HL-60 (cell line): Measurements from ENCODE around the gene PCCA.

Experiments
- DNase-seq, 2 experiments: peaks; one replicate each; pipeline ENCODE4 v3.0.0-alpha.2; 2010 to 2020; ENCODE audit warnings: low read depth in 1 of 2, low spot score in 1 of 2
- H3K27ac ChIP-seq: fragments of 250-450 bp; sonication (Bioruptor Pico); replicated peaks from 2 replicates; pipeline ENCODE4 v1.5.1; 2020; ENCODE audit warnings: mild to moderate bottlenecking, moderate library complexity
- H3K27me3 ChIP-seq: fragments of 250-450 bp; sonication (Bioruptor Pico); 2 replicates; pipeline ENCODE4 v1.5.1; 2021; ENCODE audit warnings: mild to moderate bottlenecking, moderate library complexity; ENCODE audit not compliant: insufficient read depth, poor library complexity, severe bottlenecking
- H3K4me3 ChIP-seq: replicated peaks from 2 replicates; pipeline ENCODE4 v1.5.1; 2011; ENCODE audit warnings: mild to moderate bottlenecking, control low read depth, low read length; ENCODE audit not compliant: insufficient read depth
- GABPA ChIP-seq: IDR thresholded peaks from 2 replicates; pipeline ENCODE4 v1.6.1; 2012; ENCODE audit warnings: low read depth
- POLR2AphosphoS5 ChIP-seq: IDR thresholded peaks from 2 replicates; pipeline ENCODE4 v1.6.1; 2012; ENCODE audit warnings: low read depth
- SPI1 ChIP-seq: IDR thresholded peaks from 2 replicates; pipeline ENCODE4 v1.6.1; 2012; ENCODE audit warnings: low read depth, mild to moderate bottlenecking, borderline replicate concordance
- TF ChIP-seq, protein P1 (sequence below): IDR thresholded peaks from 2 replicates; pipeline ENCODE4 v1.6.1; 2012; ENCODE audit warnings: low read depth; ENCODE audit not compliant: insufficient replicate concordance
- TF ChIP-seq, protein P2 (sequence below): IDR thresholded peaks from one replicate; pipeline ENCODE4 v1.5.1; 2011; ENCODE audit warnings: low read length, control low read depth, inconsistent platforms; ENCODE audit not compliant: insufficient read depth

PCCA gene

DNA sequence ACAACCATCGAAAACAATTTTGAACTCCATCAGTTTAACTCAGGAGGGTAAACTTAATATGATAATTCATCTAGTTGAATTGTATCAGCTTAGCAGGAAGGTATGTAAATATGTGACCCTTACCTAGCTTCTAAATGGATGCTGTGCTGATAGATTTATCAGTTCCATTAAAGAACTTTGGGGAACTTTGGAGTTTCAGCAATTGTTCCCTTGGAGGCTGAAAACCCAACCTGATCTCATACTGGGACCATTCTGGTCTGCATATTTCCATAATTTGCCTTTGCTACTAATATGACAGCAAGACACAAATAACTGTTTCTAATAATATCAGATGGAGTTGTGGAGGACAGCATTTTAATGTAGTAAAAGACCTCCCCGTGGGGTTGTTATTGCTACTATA, 371.9 kb downstream of the PCCA start:
- peaks cover 2% of the 10 kb centered on the region for H3K27me3 ChIP-seq
- H3K4me3 ChIP-seq = no peak overlapping the region
- TF ChIP-seq GABPA (no peak), POLR2AphosphoS5 (no peak), SPI1 (no peak)
- TF ChIP-seq, protein P1, sequence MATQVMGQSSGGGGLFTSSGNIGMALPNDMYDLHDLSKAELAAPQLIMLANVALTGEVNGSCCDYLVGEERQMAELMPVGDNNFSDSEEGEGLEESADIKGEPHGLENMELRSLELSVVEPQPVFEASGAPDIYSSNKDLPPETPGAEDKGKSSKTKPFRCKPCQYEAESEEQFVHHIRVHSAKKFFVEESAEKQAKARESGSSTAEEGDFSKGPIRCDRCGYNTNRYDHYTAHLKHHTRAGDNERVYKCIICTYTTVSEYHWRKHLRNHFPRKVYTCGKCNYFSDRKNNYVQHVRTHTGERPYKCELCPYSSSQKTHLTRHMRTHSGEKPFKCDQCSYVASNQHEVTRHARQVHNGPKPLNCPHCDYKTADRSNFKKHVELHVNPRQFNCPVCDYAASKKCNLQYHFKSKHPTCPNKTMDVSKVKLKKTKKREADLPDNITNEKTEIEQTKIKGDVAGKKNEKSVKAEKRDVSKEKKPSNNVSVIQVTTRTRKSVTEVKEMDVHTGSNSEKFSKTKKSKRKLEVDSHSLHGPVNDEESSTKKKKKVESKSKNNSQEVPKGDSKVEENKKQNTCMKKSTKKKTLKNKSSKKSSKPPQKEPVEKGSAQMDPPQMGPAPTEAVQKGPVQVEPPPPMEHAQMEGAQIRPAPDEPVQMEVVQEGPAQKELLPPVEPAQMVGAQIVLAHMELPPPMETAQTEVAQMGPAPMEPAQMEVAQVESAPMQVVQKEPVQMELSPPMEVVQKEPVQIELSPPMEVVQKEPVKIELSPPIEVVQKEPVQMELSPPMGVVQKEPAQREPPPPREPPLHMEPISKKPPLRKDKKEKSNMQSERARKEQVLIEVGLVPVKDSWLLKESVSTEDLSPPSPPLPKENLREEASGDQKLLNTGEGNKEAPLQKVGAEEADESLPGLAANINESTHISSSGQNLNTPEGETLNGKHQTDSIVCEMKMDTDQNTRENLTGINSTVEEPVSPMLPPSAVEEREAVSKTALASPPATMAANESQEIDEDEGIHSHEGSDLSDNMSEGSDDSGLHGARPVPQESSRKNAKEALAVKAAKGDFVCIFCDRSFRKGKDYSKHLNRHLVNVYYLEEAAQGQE = no peak
- TF ChIP-seq, protein P2, sequence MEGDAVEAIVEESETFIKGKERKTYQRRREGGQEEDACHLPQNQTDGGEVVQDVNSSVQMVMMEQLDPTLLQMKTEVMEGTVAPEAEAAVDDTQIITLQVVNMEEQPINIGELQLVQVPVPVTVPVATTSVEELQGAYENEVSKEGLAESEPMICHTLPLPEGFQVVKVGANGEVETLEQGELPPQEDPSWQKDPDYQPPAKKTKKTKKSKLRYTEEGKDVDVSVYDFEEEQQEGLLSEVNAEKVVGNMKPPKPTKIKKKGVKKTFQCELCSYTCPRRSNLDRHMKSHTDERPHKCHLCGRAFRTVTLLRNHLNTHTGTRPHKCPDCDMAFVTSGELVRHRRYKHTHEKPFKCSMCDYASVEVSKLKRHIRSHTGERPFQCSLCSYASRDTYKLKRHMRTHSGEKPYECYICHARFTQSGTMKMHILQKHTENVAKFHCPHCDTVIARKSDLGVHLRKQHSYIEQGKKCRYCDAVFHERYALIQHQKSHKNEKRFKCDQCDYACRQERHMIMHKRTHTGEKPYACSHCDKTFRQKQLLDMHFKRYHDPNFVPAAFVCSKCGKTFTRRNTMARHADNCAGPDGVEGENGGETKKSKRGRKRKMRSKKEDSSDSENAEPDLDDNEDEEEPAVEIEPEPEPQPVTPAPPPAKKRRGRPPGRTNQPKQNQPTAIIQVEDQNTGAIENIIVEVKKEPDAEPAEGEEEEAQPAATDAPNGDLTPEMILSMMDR = no peak
- no peak for DNase-seq
- H3K27ac ChIP-seq = no peak overlapping the region

- no peak for DNase-seq
- Histone ChIP-seq H3K27me3 (peaks cover 2% of the 10 kb centered on the region), H3K4me3 (no peak overlapping the region), H3K27ac (no peak overlapping the region)
- TF ChIP-seq SPI1 = no peak
- TF ChIP-seq, protein P1 = no peak
- TF ChIP-seq, protein P2 = no peak
- no peak for TF ChIP-seq GABPA
- no peak for TF ChIP-seq POLR2AphosphoS5
Measured at GRCh38 chr13:100461309-100462030, 372.6 kb downstream of the PCCA start.

DNA sequence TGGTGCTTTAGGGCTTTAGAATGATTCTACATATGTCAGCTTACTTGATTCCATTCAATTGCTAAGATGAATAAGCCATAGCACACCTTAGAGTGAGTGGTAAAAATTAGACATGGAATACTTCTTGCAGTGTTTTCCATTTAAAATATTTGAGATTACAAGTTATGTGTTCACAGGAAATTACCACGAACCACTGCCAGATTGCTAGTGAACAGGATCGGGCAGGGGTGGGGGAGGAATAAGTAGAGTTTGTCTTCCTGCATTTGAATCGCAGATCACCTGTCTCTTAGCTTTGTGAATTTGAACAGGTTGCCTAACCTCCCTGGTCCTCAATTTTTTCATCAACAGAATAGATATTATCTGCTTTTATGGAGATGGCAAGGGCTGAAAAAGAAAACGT, 375.1 kb downstream of the PCCA start:
- peaks cover 2% of the 10 kb centered on the region for H3K27me3 ChIP-seq
- H3K27ac ChIP-seq = no peak overlapping the region
- TF ChIP-seq POLR2AphosphoS5 = no peak
- TF ChIP-seq, protein P1 = no peak
- TF ChIP-seq, protein P2 = no peak
- no peak for TF ChIP-seq SPI1
- TF ChIP-seq GABPA = no peak
- no peak overlapping the region for H3K4me3 ChIP-seq
- DNase-seq = no peak
